Measurements from ENCODE around the gene EPHB1.
"Not testable (repeated sequence)": the region's sequence is repeated elsewhere in the genome, so short reads cannot be mapped to it uniquely, and the experiment has no call there.

Gene EPHB1

GRCh38 chr3:135008326-135008725 is 213.3 kb downstream of the EPHB1 start:
- no peak for DNase-seq (ENCODE audit: low read depth in 1 of 2, low spot score in 1 of 2)
- no peak for TF ChIP-seq JUND (IDR thresholded peaks at IDR 0.05; ENCODE audit: low read depth)
- in situ Hi-C loops (cut with HindIII; ENCODE audit: low pct_unique_long_range_greater_than_20kb, low sequenced_read_pairs): no loop called here

GRCh38 chr3:135009014-135009413 is 214.0 kb downstream of the EPHB1 start:
- in situ Hi-C loops (cut with HindIII; ENCODE audit: low pct_unique_long_range_greater_than_20kb, low sequenced_read_pairs): no loop called here
- TF ChIP-seq JUND (IDR thresholded peaks at IDR 0.05; ENCODE audit: low read depth): no peak
- DNase-seq (ENCODE audit: low read depth in 1 of 2, low spot score in 1 of 2): no peak

GRCh38 chr3:135012101-135012500 is 217.0 kb downstream of the EPHB1 start:
- no peak for TF ChIP-seq JUND (IDR thresholded peaks at IDR 0.05; ENCODE audit: low read depth)
- in situ Hi-C loops (cut with HindIII; ENCODE audit: low pct_unique_long_range_greater_than_20kb, low sequenced_read_pairs): no loop called here

GRCh38 chr3:135013206-135013605 is 218.1 kb downstream of the EPHB1 start:
- no peak for DNase-seq (ENCODE audit: low read depth in 1 of 2, low spot score in 1 of 2)
- TF ChIP-seq JUND (IDR thresholded peaks at IDR 0.05; ENCODE audit: low read depth): no peak
- in situ Hi-C loops (cut with HindIII; ENCODE audit: low pct_unique_long_range_greater_than_20kb, low sequenced_read_pairs): no loop called here

More at GRCh38 chr3:135012101-135012500, 217.0 kb downstream of the EPHB1 start:
- DNase-seq (ENCODE audit: low read depth in 1 of 2, low spot score in 1 of 2): no peak

- in situ Hi-C loops (cut with HindIII; ENCODE audit: low pct_unique_long_range_greater_than_20kb, low sequenced_read_pairs): no loop called here
- TF ChIP-seq JUND (IDR thresholded peaks at IDR 0.05; ENCODE audit: low read depth): no peak
- DNase-seq (ENCODE audit: low read depth in 1 of 2, low spot score in 1 of 2): no peak
Measured at GRCh38 chr3:135014566-135014965, 219.5 kb downstream of the EPHB1 start.

- in situ Hi-C loops (cut with HindIII; ENCODE audit: low pct_unique_long_range_greater_than_20kb, low sequenced_read_pairs): no loop called here
- DNase-seq (ENCODE audit: low read depth in 1 of 2, low spot score in 1 of 2): no peak
Measured at GRCh38 chr3:135017003-135017893, 222.2 kb downstream of the EPHB1 start.

GRCh38 chr3:135018149-135018923 is 223.3 kb downstream of the EPHB1 start:
- TF ChIP-seq JUND (IDR thresholded peaks at IDR 0.05; ENCODE audit: low read depth): no peak
- no peak for DNase-seq (ENCODE audit: low read depth in 1 of 2, low spot score in 1 of 2)
- in situ Hi-C loops (cut with HindIII; ENCODE audit: low pct_unique_long_range_greater_than_20kb, low sequenced_read_pairs): no loop called here

More at GRCh38 chr3:135017003-135017893, 222.2 kb downstream of the EPHB1 start:
- no peak for TF ChIP-seq JUND (IDR thresholded peaks at IDR 0.05; ENCODE audit: low read depth)

- no peak for TF ChIP-seq JUND (IDR thresholded peaks at IDR 0.05; ENCODE audit: low read depth)
- no peak for DNase-seq (ENCODE audit: low read depth in 1 of 2, low spot score in 1 of 2)
- in situ Hi-C loops (cut with HindIII; ENCODE audit: low pct_unique_long_range_greater_than_20kb, low sequenced_read_pairs): no loop called here
Measured at GRCh38 chr3:135020181-135020580, 225.1 kb downstream of the EPHB1 start.

GRCh38 chr3:135023996-135024658 is 229.1 kb downstream of the EPHB1 start:
- no peak for TF ChIP-seq JUND (IDR thresholded peaks at IDR 0.05; ENCODE audit: low read depth)
- in situ Hi-C loops (cut with HindIII; ENCODE audit: low pct_unique_long_range_greater_than_20kb, low sequenced_read_pairs): no loop called here
- no peak for DNase-seq (ENCODE audit: low read depth in 1 of 2, low spot score in 1 of 2)

- in situ Hi-C loops (cut with HindIII; ENCODE audit: low pct_unique_long_range_greater_than_20kb, low sequenced_read_pairs); DNase-seq (ENCODE audit: low read depth in 1 of 2, low spot score in 1 of 2): not testable (repeated sequence)
Measured at GRCh38 chr3:135030768-135031615, 235.9 kb downstream of the EPHB1 start.

GRCh38 chr3:135033737-135034136 is 238.7 kb downstream of the EPHB1 start:
- in situ Hi-C loops (cut with HindIII; ENCODE audit: low pct_unique_long_range_greater_than_20kb, low sequenced_read_pairs): no loop called here
- no peak for DNase-seq (ENCODE audit: low read depth in 1 of 2, low spot score in 1 of 2)
- no peak for TF ChIP-seq JUND (IDR thresholded peaks at IDR 0.05; ENCODE audit: low read depth)

- no peak for TF ChIP-seq JUND (IDR thresholded peaks at IDR 0.05; ENCODE audit: low read depth)
- in situ Hi-C loops (cut with HindIII; ENCODE audit: low pct_unique_long_range_greater_than_20kb, low sequenced_read_pairs): no loop called here
- DNase-seq (ENCODE audit: low read depth in 1 of 2, low spot score in 1 of 2): no peak
Measured at GRCh38 chr3:135034291-135034768, 239.3 kb downstream of the EPHB1 start.
